A549 (cell line): Measurements from ENCODE around the gene NIM1K.

ENCODE experiments used
- CBX8 ChIP-seq: fragments of 200-600 bp; sonication (generic); IDR thresholded peaks from 2 replicates; pipeline ENCODE4 v1.6.1; 2016
- CHD4 ChIP-seq: fragments of 200-600 bp; sonication (generic); IDR thresholded peaks from 2 replicates; pipeline ENCODE4 v1.6.1; 2016; ENCODE audit warnings: antibody characterized with exemption, mild to moderate bottlenecking, borderline replicate concordance
- JUN ChIP-seq, 2 experiments: fragments of >200 bp; sonication (Bioruptor Twin); formaldehyde crosslinking; IDR thresholded peaks; 2 replicates in 1 of 2; 3 replicates in 1 of 2; pipeline ENCODE4 v1.6.1; 2016 to 2017
- NR3C1 ChIP-seq: fragments of >200 bp; sonication (Bioruptor Twin); formaldehyde crosslinking; IDR thresholded peaks from 3 replicates; pipeline ENCODE4 v1.6.1; 2017
- PHF8 ChIP-seq: fragments of 200-600 bp; sonication (generic); IDR thresholded peaks from 2 replicates; pipeline ENCODE4 v1.6.1; 2016; ENCODE audit warnings: low read depth, mild to moderate bottlenecking, antibody characterized with exemption, moderate library complexity, borderline replicate concordance
- POLR2A ChIP-seq: IDR thresholded peaks from 2 replicates; pipeline ENCODE4 v1.6.1; 2012; ENCODE audit warnings: mild to moderate bottlenecking, low read length
- POLR2AphosphoS2 ChIP-seq: conservative IDR thresholded peaks from 2 replicates; pipeline ENCODE4 v1.6.1; 2012; ENCODE audit warnings: low read length, improper control_type of control experiment, inconsistent platforms
- RAD21 ChIP-seq, 2 experiments: fragments of >200 bp in 1 of 2; sonication (Bioruptor Twin) in 1 of 2; formaldehyde crosslinking in 1 of 2; IDR thresholded peaks in 1 of 2; conservative IDR thresholded peaks in 1 of 2; 2 replicates in 1 of 2; 3 replicates in 1 of 2; pipeline ENCODE4 v1.6.1; 2012 to 2018; ENCODE audit warnings: inconsistent platforms in 1 of 2
- ZNF302 ChIP-seq: fragments of 250-450 bp; sonication (Bioruptor Pico); IDR thresholded peaks from 2 replicates; pipeline ENCODE4 v1.9.0; 2021; ENCODE audit warnings: inconsistent platforms, mild to moderate bottlenecking, moderate library complexity
- TF ChIP-seq, protein P1 (sequence below): fragments of >200 bp; sonication (Bioruptor Twin); formaldehyde crosslinking; IDR thresholded peaks from 3 replicates; pipeline ENCODE4 v1.5.1; 2016
- TF ChIP-seq, protein P2 (sequence below): IDR thresholded peaks from 2 replicates; pipeline ENCODE4 v1.6.1; 2012

DNA sequence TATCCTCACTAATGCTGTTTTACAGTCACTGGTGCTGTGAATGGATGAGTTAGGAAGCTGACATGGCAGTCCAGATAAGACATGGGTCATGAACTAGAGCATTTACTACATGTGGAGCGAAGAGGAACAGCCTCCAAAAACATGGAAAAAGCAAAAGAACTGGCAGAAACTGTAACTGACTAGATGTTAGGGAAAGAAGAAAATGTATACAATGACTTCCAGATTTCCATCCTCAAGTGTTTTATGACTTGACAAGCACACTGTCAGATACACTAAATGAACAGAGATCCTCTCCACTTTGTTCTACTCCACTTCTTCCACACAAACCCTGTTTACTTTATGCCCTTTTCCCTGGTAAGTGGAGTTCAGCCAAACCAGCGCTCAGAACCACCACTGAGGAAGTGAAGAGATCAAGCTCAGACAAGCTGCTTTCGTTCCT is 109.6 kb downstream of the NIM1K start:
- TF ChIP-seq, protein P1, sequence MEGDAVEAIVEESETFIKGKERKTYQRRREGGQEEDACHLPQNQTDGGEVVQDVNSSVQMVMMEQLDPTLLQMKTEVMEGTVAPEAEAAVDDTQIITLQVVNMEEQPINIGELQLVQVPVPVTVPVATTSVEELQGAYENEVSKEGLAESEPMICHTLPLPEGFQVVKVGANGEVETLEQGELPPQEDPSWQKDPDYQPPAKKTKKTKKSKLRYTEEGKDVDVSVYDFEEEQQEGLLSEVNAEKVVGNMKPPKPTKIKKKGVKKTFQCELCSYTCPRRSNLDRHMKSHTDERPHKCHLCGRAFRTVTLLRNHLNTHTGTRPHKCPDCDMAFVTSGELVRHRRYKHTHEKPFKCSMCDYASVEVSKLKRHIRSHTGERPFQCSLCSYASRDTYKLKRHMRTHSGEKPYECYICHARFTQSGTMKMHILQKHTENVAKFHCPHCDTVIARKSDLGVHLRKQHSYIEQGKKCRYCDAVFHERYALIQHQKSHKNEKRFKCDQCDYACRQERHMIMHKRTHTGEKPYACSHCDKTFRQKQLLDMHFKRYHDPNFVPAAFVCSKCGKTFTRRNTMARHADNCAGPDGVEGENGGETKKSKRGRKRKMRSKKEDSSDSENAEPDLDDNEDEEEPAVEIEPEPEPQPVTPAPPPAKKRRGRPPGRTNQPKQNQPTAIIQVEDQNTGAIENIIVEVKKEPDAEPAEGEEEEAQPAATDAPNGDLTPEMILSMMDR, result no peak
- TF ChIP-seq PHF8, result no peak
- TF ChIP-seq POLR2A, result no peak
- no peak for TF ChIP-seq ZNF302 (CRISPR knock-in tag)
- TF ChIP-seq, protein P2, sequence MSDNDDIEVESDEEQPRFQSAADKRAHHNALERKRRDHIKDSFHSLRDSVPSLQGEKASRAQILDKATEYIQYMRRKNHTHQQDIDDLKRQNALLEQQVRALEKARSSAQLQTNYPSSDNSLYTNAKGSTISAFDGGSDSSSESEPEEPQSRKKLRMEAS, result no peak
- no peak for TF ChIP-seq JUN (IDR thresholded peaks at IDR 0.05)
- TF ChIP-seq NR3C1, result no peak
- no peak for TF ChIP-seq RAD21 (conservative IDR thresholded peaks at IDR 0.05 in 1 of 2, IDR thresholded peaks at IDR 0.05 in 1 of 2)
- TF ChIP-seq CHD4, result no peak
- TF ChIP-seq POLR2AphosphoS2, result no peak
- TF ChIP-seq CBX8, result no peak
